Gastrocnemius medialis (tissue), 4 donors: ENCODE results near the gene LGALS9.

Experiments
- POLR2A ChIP-seq, 2 donors: fragments of 450-650 bp; IDR thresholded peaks; one replicate each; pipeline ENCODE4 v1.6.1; 2017; ENCODE audit warnings: antibody characterized with exemption in 2 of 2, mild to moderate bottlenecking in 2 of 2, moderate library complexity in 2 of 2
- TF ChIP-seq, protein P1 (sequence below), 5 experiments: fragments of 450-650 bp in 3 of 5; fragments of 200-600 bp in 2 of 5; sonication (generic) in 2 of 5; IDR thresholded peaks in 4 of 5; conservative IDR thresholded peaks in 1 of 5; 1 replicate in 4 of 5; 2 replicates in 1 of 5; pipeline ENCODE4 v1.5.1; 2016 to 2019; ENCODE audit warnings: antibody characterized with exemption in 5 of 5, mild to moderate bottlenecking in 3 of 5, moderate library complexity in 3 of 5

DNA sequence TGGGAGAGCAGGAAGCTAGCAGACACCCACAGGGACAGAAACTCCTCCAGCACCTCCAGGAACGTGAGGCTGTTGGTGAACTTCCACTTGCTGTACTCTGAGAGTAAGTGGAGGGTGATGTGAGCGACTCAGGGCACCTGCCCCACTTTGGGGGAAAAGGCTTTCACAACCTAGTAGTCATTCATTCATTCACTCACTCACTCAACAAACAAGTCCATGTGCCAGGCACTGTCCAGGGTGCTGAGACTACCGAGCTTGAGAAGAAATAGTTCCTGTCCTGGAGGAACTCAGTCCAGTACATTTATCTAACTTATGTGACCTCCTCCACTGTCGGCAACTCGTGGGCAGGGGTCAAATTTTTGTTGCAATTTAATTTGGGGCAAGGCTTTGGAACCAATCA lies 26.6 kb downstream of the LGALS9 start:
- TF ChIP-seq, protein P1, sequence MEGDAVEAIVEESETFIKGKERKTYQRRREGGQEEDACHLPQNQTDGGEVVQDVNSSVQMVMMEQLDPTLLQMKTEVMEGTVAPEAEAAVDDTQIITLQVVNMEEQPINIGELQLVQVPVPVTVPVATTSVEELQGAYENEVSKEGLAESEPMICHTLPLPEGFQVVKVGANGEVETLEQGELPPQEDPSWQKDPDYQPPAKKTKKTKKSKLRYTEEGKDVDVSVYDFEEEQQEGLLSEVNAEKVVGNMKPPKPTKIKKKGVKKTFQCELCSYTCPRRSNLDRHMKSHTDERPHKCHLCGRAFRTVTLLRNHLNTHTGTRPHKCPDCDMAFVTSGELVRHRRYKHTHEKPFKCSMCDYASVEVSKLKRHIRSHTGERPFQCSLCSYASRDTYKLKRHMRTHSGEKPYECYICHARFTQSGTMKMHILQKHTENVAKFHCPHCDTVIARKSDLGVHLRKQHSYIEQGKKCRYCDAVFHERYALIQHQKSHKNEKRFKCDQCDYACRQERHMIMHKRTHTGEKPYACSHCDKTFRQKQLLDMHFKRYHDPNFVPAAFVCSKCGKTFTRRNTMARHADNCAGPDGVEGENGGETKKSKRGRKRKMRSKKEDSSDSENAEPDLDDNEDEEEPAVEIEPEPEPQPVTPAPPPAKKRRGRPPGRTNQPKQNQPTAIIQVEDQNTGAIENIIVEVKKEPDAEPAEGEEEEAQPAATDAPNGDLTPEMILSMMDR (IDR thresholded peaks at IDR 0.05 in 4 of 5, conservative IDR thresholded peaks at IDR 0.05 in 1 of 5), result no peak
- no peak for TF ChIP-seq POLR2A (IDR thresholded peaks at IDR 0.05)
